ENCODE measurements around the gene CRMP1. TPM values are rescaled to one million over a fixed set of nuclear protein-coding genes. Genes with fewer than 3 reads are reported as not detected.
"Not testable (repeated sequence)": the region's sequence is repeated elsewhere in the genome, so short reads cannot be mapped to it uniquely, and the experiment has no call there.

Gene CRMP1
- total and polyA plus RNA-seq, 9 donors: 6.9 to 34.9 (median 24.0) TPM

DNA sequence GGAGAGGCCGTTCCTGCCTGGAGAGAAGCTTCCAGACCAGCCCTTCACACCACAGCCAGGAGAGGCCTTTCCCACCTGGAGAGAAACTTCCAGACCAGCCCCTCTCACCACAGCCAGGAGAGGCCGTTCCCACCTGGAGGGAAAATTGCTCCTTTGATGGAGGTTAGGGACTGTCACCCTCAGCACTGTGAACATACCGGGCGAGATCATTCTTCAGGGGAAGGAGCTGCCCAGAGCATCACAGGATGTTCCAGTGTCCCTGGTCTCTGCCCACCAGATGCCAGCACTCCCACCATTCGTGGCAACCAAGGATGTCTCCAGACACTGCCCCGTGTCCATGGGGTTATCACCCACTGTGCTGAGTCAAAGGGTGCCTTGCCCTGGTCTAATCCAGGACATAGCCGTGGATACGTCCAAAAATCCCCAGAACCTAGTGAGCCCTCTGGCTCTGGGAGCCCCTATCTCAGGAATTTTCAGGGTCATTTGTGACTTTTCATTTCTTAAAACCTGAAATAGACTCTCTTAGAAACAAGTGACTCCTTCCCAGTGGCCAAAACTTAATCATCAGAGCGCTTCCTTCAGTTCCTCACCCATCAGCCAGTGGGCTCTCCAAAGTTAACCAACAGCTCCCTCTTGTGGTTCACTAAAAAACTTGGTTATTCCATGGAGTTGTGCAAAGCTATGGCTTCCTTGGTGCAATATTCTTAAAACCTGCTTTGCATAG is 80.2 kb downstream of the CRMP1 start:
- 75% methylated on average over 5 of the region's 9 CpGs for WGBS (ENCODE audit: insufficient coverage)
- H3K27ac ChIP-seq (ENCODE audit: low read length): no peak overlapping the region
- peaks cover 80% of the 10 kb centered on the region for H3K36me3 ChIP-seq (ENCODE audit: control insufficient read depth, insufficient read depth, low read length)
- H3K4me3 ChIP-seq (ENCODE audit: low read length): no peak overlapping the region
- H3K9me3 ChIP-seq (replicated peaks; ENCODE audit: control insufficient read depth, low read depth, low read length): peaks cover 5% of the 10 kb centered on the region
- H3K27me3 ChIP-seq (ENCODE audit: control insufficient read depth, insufficient read depth, low read length): no peaks in the 10 kb centered on the region
- peak; percentile 81 for DNase-seq
- no peaks in the 10 kb centered on the region for H3K4me1 ChIP-seq (ENCODE audit: control insufficient read depth, insufficient read depth, low read length)

GRCh38 chr4:5812057-5812456 is 80.8 kb downstream of the CRMP1 start:
- DNase-seq; H3K4me3 ChIP-seq (ENCODE audit: low read length); H3K27me3 ChIP-seq (ENCODE audit: control insufficient read depth, insufficient read depth, low read length); H3K27ac ChIP-seq (ENCODE audit: low read length); H3K9me3 ChIP-seq (replicated peaks; ENCODE audit: control insufficient read depth, low read depth, low read length); H3K4me1 ChIP-seq (ENCODE audit: control insufficient read depth, insufficient read depth, low read length): not testable (repeated sequence)
- H3K36me3 ChIP-seq (ENCODE audit: control insufficient read depth, insufficient read depth, low read length): peaks cover 79% of the 10 kb centered on the region
- WGBS (ENCODE audit: insufficient coverage): 32% methylated on average over 5 of the region's 5 CpGs

DNA sequence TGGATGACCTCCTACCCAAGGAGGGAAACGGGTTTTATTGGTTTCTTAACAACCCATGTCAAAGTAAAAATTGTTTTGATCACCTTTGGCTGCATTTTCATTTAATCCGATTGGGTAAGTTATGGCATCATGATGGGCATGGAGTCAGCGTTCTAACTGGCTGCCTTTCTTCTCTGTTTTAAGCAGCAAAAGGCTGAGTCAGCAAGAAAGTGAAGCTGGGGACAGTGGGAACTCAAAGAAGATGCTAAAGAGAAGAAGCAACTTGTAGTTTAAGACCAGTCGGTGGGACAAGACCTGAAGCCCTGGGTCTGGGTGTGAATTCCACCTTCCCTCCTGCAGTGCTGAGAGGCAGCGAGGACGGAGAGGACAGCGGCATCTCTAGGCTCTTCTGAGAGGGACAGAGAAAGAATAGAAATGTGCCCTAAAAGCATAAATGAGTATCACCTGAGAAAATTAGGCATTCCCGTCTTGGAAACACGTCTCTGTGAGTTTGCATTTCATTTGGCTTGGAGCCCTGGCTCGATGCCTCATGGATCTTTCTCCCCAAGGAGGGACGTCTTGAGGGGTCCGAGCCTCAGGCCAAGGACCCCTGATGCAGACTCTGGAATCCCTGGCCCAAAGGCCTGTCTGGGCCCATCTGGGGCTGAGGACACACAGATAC is 82.0 kb downstream of the CRMP1 start:
- 80% methylated on average over 9 of the region's 12 CpGs for WGBS (ENCODE audit: insufficient coverage)
- H3K9me3 ChIP-seq (replicated peaks; ENCODE audit: control insufficient read depth, low read depth, low read length): peaks cover 5% of the 10 kb centered on the region
- H3K4me3 ChIP-seq (ENCODE audit: low read length): no peak overlapping the region
- DNase-seq: no peak
- no peaks in the 10 kb centered on the region for H3K27me3 ChIP-seq (ENCODE audit: control insufficient read depth, insufficient read depth, low read length)
- peaks cover 83% of the 10 kb centered on the region for H3K36me3 ChIP-seq (ENCODE audit: control insufficient read depth, insufficient read depth, low read length)
- no peak overlapping the region for H3K27ac ChIP-seq (ENCODE audit: low read length)
- H3K4me1 ChIP-seq (ENCODE audit: control insufficient read depth, insufficient read depth, low read length): no peaks in the 10 kb centered on the region

DNA sequence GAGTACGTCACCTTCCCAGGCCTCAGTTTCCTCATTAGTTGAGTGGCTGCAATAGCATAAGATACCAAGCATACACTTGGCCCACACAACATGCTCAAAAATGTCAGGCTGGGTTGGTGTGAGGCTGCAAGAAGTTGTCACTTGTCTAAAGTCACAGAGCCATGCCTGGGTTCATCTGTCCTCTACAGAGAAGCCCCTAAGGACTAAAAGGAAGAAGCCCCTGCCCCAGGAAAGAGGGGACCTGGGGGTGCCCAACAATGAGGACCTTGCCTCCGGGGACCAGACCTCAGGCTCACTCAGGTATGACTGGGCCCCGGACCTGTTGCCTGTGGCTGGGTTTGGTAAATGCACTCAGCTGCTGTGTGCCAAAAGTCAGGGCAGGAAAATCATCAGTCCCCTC is 82.7 kb downstream of the CRMP1 start:
- Histone ChIP-seq H3K4me3 (ENCODE audit: low read length) (no peak overlapping the region), H3K27ac (ENCODE audit: low read length) (no peak overlapping the region), H3K36me3 (ENCODE audit: control insufficient read depth, insufficient read depth, low read length) (peaks cover 88% of the 10 kb centered on the region), H3K9me3 (replicated peaks; ENCODE audit: control insufficient read depth, low read depth, low read length) (peaks cover 5% of the 10 kb centered on the region), H3K4me1 (ENCODE audit: control insufficient read depth, insufficient read depth, low read length) (no peaks in the 10 kb centered on the region), H3K27me3 (ENCODE audit: control insufficient read depth, insufficient read depth, low read length) (no peaks in the 10 kb centered on the region)
- DNase-seq: no peak
- 100% methylated on average over 2 of the region's 3 CpGs for WGBS (ENCODE audit: insufficient coverage)

DNA sequence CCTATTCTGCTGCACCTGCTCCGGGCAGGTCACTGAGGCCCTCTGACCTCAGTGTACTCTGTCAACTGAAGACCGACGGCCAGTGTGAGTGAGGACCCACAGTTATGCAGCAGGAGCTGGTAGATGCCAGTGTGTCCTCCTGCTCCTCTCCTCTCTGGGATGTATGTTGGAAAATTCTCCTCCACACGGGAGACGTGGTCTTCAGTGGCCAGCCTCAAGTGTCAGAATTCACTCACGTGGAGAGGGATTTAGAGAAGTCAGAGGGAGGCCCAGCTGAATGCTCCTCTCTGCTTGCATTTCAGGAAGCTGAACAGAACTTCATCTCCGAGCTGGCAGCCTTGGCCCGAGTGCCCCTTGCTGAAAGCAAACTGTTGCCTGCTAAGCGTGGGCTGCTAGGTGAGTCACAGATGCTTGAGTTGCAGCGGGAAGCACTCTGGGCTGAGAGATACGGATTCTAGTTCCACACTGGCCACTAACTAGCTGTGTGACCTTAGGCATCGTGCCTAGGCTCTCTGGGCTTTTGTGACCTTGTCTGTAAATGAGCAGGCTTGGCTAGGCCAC is 83.6 kb downstream of the CRMP1 start:
- WGBS (ENCODE audit: insufficient coverage): 82% methylated on average over 12 of the region's 12 CpGs
- no peaks in the 10 kb centered on the region for H3K4me1 ChIP-seq (ENCODE audit: control insufficient read depth, insufficient read depth, low read length)
- no peak for DNase-seq
- peaks cover 88% of the 10 kb centered on the region for H3K36me3 ChIP-seq (ENCODE audit: control insufficient read depth, insufficient read depth, low read length)
- H3K27ac ChIP-seq (ENCODE audit: low read length): no peak overlapping the region
- H3K9me3 ChIP-seq (replicated peaks; ENCODE audit: control insufficient read depth, low read depth, low read length): peaks cover 5% of the 10 kb centered on the region
- no peaks in the 10 kb centered on the region for H3K27me3 ChIP-seq (ENCODE audit: control insufficient read depth, insufficient read depth, low read length)
- no peak overlapping the region for H3K4me3 ChIP-seq (ENCODE audit: low read length)

GRCh38 chr4:5808081-5808741 is 84.7 kb downstream of the CRMP1 start:
- Histone ChIP-seq H3K4me1 (ENCODE audit: control insufficient read depth, insufficient read depth, low read length) (no peaks in the 10 kb centered on the region), H3K9me3 (replicated peaks; ENCODE audit: control insufficient read depth, low read depth, low read length) (peaks cover 5% of the 10 kb centered on the region), H3K27me3 (ENCODE audit: control insufficient read depth, insufficient read depth, low read length) (no peaks in the 10 kb centered on the region), H3K36me3 (ENCODE audit: control insufficient read depth, insufficient read depth, low read length) (peaks cover 85% of the 10 kb centered on the region), H3K4me3 (ENCODE audit: low read length) (no peak overlapping the region), H3K27ac (ENCODE audit: low read length) (no peak overlapping the region)
- 68% methylated on average over 9 of the region's 10 CpGs for WGBS (ENCODE audit: insufficient coverage)
- DNase-seq: no peak

DNA sequence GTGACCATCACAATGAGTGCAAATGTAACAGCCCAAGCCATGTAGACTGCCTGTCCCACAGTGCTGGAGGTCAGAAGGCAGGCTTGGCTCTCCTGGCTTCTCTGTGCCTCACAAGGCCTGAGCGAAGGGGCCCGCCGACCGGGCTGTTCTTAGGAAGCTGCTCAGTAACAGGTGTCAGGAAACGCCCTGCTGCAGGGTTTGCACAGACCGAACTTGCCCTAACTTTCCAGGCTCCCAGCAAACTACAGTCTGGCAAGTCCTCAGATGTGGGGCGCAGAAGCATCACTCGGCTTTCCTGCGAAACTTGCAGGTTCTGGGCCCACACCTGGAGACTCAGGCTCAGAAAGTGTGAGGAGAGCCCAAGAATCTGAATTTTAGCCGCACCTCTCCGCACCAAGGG is 87.6 kb downstream of the CRMP1 start:
- H3K36me3 ChIP-seq (ENCODE audit: control insufficient read depth, insufficient read depth, low read length): peaks cover 84% of the 10 kb centered on the region
- no peaks in the 10 kb centered on the region for H3K27me3 ChIP-seq (ENCODE audit: control insufficient read depth, insufficient read depth, low read length)
- no peak overlapping the region for H3K4me3 ChIP-seq (ENCODE audit: low read length)
- WGBS (ENCODE audit: insufficient coverage): 75% methylated on average over 8 of the region's 11 CpGs
- no peak overlapping the region for H3K27ac ChIP-seq (ENCODE audit: low read length)
- H3K9me3 ChIP-seq (replicated peaks; ENCODE audit: control insufficient read depth, low read depth, low read length): peaks cover 1% of the 10 kb centered on the region
- no peaks in the 10 kb centered on the region for H3K4me1 ChIP-seq (ENCODE audit: control insufficient read depth, insufficient read depth, low read length)
- no peak for DNase-seq

- Histone ChIP-seq H3K27ac (ENCODE audit: low read length) (no peak overlapping the region), H3K27me3 (ENCODE audit: control insufficient read depth, insufficient read depth, low read length) (no peaks in the 10 kb centered on the region), H3K36me3 (ENCODE audit: control insufficient read depth, insufficient read depth, low read length) (peaks cover 80% of the 10 kb centered on the region), H3K9me3 (replicated peaks; ENCODE audit: control insufficient read depth, low read depth, low read length) (no peaks in the 10 kb centered on the region), H3K4me3 (ENCODE audit: low read length) (no peak overlapping the region), H3K4me1 (ENCODE audit: control insufficient read depth, insufficient read depth, low read length) (no peaks in the 10 kb centered on the region)
- no peak for DNase-seq
- 84% methylated on average over 11 of the region's 14 CpGs for WGBS (ENCODE audit: insufficient coverage)
Observed at GRCh38 chr4:5804656-5805055, 88.2 kb downstream of the CRMP1 start.

DNA sequence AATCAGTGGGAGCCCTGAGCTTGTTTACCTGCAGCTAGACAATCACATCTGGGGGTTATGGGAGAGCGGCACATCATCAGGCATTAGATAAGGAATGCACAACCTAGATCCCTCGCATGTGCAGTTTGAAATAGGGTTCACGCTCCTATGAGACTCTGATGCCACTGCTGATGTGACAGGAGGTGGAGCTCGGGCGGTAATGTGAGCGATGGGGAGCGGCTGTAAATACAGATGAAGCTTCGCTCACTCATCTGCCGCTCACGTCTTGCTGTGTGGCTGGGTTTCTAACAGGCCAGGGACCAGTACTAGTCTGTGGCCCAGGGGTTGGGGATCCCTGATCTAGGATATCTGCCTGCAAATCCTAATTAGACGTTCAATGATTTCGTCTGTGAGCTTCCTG is 90.3 kb downstream of the CRMP1 start:
- 92% methylated on average over 10 of the region's 12 CpGs for WGBS (ENCODE audit: insufficient coverage)
- Histone ChIP-seq H3K27ac (ENCODE audit: low read length) (no peak overlapping the region), H3K4me1 (ENCODE audit: control insufficient read depth, insufficient read depth, low read length) (peaks cover 2% of the 10 kb centered on the region), H3K27me3 (ENCODE audit: control insufficient read depth, insufficient read depth, low read length) (no peaks in the 10 kb centered on the region), H3K36me3 (ENCODE audit: control insufficient read depth, insufficient read depth, low read length) (peaks cover 77% of the 10 kb centered on the region), H3K4me3 (ENCODE audit: low read length) (no peak overlapping the region), H3K9me3 (replicated peaks; ENCODE audit: control insufficient read depth, low read depth, low read length) (no peaks in the 10 kb centered on the region)
- DNase-seq: no peak

DNA sequence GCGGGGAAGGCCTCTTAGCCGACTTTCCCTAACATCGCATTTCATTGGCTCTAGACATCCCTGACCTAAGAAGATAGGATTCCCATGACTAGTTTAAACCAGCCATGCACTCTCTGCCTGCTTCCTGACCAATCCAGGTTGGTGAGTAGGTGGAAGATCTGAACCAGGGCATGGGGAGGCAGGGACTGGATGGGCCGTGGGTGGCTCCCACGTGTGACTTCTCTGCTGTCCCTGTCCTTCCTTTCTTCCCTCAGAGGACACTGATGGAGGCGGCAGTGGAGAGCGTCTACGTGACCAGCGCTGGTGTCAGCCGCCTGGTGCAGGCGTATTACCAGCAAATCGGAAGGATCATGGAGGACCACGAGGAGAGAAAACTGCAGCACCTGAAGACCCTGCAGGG is 91.2 kb downstream of the CRMP1 start:
- Histone ChIP-seq H3K36me3 (ENCODE audit: control insufficient read depth, insufficient read depth, low read length) (peaks cover 79% of the 10 kb centered on the region), H3K4me1 (ENCODE audit: control insufficient read depth, insufficient read depth, low read length) (peaks cover 2% of the 10 kb centered on the region), H3K4me3 (ENCODE audit: low read length) (no peak overlapping the region), H3K27ac (ENCODE audit: low read length) (no peak overlapping the region), H3K27me3 (ENCODE audit: control insufficient read depth, insufficient read depth, low read length) (no peaks in the 10 kb centered on the region), H3K9me3 (replicated peaks; ENCODE audit: control insufficient read depth, low read depth, low read length) (no peaks in the 10 kb centered on the region)
- 92% methylated on average over 8 of the region's 13 CpGs for WGBS (ENCODE audit: insufficient coverage)
- no peak for DNase-seq
